HG03558 (cell line): Measurements from ENCODE around the gene MGAT5.
A peak's percentile ranks its signal among the peaks of the same experiment; 100 is the strongest.

Experiments
- ATAC-seq: cut with Tn5 transposase; IDR thresholded peaks from one replicate; pipeline ENCODE4 v1.9.1; 2021; ENCODE audit warnings: moderate number of reproducible peaks; ENCODE audit not compliant: unreplicated experiment; ENCODE audit errors: extremely low read depth

The MGAT5 gene

GRCh38 chr2:134231301-134231964 lies 22.4 kb upstream of the MGAT5 start:
- ATAC-seq, result no peak

GRCh38 chr2:134231965-134232340 lies 21.9 kb upstream of the MGAT5 start:
- no peak for ATAC-seq

- ATAC-seq, result no peak
These were observed 21.4 kb upstream of the MGAT5 start for GRCh38 chr2:134232461-134232860.

- ATAC-seq, result peak; percentile 15
These were observed 20.8 kb upstream of the MGAT5 start for GRCh38 chr2:134232868-134233727.

GRCh38 chr2:134233728-134234136 lies 20.1 kb upstream of the MGAT5 start:
- peak; percentile 53 for ATAC-seq

GRCh38 chr2:134234535-134234934 lies 19.3 kb upstream of the MGAT5 start:
- ATAC-seq, result no peak

- ATAC-seq, result no peak
These were observed 18.2 kb upstream of the MGAT5 start for GRCh38 chr2:134235510-134236144.

GRCh38 chr2:134238371-134238770 lies 15.5 kb upstream of the MGAT5 start:
- ATAC-seq, result no peak

GRCh38 chr2:134240061-134240460 lies 13.8 kb upstream of the MGAT5 start:
- no peak for ATAC-seq

GRCh38 chr2:134241911-134242310 lies 12.0 kb upstream of the MGAT5 start:
- ATAC-seq, result no peak

- ATAC-seq, result no peak
These were observed 10.6 kb upstream of the MGAT5 start for GRCh38 chr2:134243244-134243643.

- no peak for ATAC-seq
These were observed 9.8 kb upstream of the MGAT5 start for GRCh38 chr2:134244086-134244485.

GRCh38 chr2:134244587-134244986 lies 9.3 kb upstream of the MGAT5 start:
- ATAC-seq, result no peak

GRCh38 chr2:134245340-134245984 lies 8.4 kb upstream of the MGAT5 start:
- no peak for ATAC-seq

GRCh38 chr2:134246154-134246874 lies 7.6 kb upstream of the MGAT5 start:
- no peak for ATAC-seq

- peak; percentile 38 for ATAC-seq
These were observed 6.2 kb upstream of the MGAT5 start for GRCh38 chr2:134247679-134248078.

- no peak for ATAC-seq
These were observed 5.0 kb upstream of the MGAT5 start for GRCh38 chr2:134248913-134249312.

- ATAC-seq, result no peak
These were observed 4.1 kb upstream of the MGAT5 start for GRCh38 chr2:134249755-134250154.

- ATAC-seq, result no peak
These were observed 2.9 kb upstream of the MGAT5 start for GRCh38 chr2:134250840-134251461.
